Femur (tissue), 1 donor: ENCODE results near the gene PPCDC.
A peak's percentile ranks its signal among the peaks of the same experiment; 100 is the strongest.

Experiments
- DNase-seq: peaks from one replicate; pipeline ENCODE4 v3.0.0-alpha.2; 2017

The PPCDC gene, protein sequence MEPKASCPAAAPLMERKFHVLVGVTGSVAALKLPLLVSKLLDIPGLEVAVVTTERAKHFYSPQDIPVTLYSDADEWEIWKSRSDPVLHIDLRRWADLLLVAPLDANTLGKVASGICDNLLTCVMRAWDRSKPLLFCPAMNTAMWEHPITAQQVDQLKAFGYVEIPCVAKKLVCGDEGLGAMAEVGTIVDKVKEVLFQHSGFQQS

DNA sequence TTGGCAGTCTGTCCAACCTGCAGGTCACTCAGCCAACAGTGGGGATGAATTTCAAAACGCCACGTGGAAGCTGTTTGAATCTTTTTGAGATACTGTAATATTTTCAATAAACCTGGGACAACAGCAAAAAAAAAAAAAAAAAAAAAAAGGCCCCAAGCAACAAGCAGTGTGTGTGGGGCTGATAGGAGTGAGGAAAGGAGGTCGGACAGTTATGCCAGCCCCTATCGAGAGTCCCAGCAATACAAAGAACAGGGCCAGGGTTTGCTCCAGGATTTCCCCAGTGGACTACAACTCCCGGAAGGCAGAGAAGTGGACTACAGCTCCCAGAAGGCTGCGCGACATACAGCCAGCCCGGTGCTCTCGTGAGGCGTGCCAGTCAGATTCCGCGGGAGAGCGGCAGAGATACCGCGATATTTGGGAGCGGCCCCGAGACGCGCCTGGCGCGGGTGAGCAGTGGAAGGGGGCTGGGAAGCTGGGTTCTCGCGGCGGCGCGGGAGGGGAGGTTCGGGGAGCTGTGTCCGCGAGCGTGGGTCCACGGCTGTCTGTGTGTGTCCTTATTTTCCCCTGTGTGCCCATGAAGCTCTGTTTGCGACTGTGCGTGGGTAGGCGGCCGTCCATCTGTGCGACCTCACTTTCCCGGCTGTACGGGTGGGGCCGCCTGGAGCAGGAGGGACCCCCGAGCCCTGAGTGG is at the start of gene PPCDC:
Gene PPCDC, plus strand, starts transcription at position 410 of the 691 bp plus-strand sequence. CDS start 4,729 bp downstream, outside the sequence.
- DNase-seq = peak; percentile 98

DNA sequence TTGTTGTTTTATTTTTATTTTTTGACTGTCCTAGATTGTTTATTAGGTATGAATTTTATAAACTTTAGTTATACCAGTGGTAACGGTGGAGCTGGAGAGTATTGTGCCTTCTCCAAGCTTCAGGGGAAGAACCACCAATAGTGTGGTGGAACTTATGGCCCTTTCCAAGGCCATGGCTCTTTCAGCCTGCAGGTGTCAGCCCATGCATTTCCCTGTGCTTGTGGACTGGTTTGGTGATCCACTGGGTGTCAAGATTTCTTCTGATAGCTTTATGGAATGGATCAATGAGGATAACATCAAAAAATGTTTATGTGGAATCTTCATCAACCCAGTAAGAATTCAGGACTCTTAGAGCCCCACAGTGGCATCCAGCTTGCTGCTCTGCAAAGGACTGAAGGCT is 47.2 kb upstream of the PPCDC start:
- no peak for DNase-seq

DNA sequence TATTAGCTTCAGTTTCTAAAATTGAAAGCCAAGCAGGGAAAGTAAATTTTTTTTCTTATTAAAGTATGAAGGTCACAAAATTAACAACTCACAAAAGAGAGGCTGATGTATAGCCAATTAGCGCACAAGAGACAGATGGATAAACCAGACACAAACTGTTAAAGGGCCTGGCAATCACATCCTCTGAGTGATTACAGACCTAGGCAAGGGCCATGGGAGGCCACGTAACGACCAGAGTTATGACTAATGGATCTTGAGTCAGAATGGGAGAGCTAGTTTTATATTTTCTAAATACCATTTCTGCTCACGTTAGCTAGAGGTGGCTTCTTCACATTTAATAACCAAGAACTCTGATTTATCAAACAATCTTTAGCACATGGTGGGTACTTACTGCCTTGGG is 45.8 kb upstream of the PPCDC start:
- no peak for DNase-seq

DNA sequence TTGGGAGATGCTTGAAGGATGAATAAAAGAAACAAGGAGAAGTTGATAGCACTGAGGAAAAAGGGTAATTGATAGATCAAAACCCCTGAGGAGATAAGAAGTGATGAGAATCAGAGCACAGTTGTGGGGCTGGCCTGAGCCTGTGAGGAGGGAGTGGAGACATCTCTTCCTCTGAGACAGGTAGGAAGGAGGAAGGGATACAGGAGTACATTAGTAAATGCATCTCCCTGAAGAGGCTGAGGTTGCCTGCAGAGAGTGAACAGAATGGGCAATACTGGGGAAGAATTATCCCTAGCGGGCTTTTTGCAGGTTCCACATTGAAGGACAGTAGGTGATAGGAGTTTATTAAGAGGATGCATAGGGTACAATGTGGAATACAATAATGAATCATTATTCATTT is 45.3 kb upstream of the PPCDC start:
- no peak for DNase-seq

DNA sequence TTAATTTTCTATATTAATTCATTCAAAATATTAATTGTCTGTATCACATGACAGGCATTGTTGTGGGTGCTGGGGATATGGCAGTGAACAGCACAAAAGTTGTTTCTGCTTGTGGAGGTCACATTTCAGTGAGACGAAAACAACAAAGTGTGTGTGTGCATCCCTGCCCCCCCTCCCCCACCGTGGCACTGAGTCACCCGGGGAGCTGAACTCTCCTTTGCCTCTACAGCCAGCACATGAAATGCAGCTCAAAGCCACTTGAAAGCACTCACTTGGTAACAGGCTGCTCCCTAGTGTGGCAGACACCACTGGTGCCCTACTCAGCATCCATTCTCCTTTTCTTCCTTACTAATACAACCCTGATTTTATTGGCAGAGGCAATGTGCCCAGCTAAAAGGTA is 44.9 kb upstream of the PPCDC start:
- DNase-seq = no peak

DNA sequence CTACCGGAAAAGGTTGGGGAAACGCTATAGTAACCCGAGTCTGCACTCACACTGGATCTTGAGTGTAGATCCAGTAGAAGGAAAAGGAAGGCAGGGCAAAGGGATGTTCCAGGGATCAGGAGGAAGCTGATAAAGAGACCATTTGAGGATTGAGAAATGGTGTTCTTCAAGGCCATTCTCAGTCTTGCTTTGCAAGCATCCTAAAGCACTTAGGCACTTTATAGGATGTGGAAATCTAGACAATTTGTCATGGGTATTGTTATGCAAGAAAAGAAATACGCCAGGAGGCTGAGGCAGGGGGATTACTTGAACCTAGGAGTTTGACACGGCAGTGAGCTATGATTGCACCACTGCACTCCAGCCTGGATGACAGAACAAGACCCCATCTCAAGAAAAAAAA is 41.2 kb upstream of the PPCDC start:
- DNase-seq = no peak

DNA sequence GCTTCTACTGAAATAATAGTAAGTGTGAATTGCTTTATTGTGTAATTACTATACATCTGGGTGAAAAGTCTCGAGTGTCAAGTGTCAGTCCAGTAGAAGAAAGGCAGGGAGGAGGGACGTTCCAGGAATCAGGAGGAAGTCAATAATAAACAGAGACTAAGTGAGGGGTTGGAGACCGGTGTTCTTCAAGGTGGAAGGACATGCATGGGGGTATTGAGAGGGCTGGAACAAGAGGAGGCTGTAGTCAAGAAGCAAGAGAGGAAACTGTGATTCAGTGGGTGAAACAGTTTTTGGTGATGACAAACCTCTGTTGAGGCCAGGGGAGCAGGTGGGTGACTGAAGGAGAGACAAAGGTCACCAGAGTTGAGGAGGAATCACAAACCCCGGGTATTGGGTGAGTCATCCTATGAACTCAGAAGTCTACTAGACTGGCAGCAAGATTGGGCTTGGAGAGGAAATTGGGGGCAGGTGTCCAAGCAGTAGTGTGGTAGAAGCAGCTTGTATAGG is 39.6 kb upstream of the PPCDC start:
- DNase-seq = no peak

DNA sequence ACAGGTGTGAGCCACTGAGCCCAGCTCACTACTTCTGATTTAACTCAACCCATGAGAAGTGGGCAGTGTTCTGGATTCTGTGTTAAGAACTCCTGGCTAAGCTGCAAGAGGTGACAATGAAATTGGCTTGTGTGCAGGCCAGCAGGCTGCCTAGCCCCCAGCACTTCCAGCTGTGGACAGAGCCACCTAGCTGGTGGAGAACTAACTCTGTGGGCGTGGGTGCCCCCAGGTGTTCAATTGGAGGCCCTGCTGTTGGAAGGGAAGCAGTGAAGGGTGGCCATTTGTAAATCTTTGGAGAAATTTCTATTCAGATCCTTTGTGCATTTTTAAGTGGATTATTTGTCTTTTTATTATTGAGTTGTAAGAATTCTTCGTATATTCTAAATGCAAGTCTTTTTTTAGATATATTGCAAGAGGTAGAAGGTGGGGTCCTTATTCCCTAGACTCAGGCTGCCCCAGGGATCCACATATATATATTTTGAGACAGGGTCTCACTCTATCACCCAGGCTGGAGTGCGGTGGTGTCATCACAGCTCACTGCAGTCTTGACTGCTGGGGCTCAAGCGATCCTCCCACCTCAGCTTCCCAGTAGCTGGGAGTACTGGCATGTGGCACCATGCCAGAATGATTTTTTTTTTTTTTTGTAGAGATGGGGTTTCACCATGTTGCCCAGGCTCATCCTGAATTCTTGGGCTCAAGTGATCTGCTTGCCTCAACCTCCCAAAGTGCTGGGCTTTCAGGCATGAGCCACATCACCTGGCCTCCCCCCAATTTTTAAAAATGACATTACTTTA is 35.2 kb upstream of the PPCDC start:
- DNase-seq = no peak

DNA sequence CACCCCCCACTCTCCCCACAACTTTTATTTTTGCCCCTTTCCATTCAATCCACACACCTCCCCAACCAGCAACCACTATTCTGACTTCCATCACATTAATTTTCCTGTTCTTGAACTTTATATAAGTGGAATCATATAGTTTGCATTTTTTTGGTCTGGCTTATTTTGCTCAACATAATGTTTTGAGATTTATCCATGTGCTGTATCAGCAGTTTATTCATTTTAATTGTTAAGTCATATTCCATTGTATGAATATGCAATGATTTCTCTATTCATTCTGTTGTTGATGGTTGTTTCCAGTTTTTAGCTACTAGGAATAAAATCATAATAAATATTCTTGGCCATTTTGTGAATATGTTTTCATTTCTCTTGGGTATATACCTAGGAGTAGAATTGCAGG is 33.9 kb upstream of the PPCDC start:
- no peak for DNase-seq

DNA sequence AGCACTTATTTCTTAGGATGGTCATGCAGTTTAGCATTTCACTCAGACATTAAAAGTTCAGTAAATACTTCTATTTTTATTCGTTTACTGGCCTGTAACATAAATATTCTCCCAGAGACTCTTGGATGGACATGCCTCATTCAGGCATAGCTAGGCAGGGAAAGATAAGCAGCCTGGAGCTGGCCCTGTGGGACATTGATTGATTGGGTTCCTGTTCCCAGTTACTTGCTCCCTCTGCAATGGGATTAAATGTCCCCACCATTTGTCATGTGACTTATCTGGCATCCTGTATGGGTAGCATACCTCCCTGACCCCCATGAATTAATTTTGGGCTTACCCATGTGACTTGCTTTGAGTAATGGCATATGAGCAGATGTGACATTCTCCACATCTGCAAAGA is 30.8 kb upstream of the PPCDC start:
- no peak for DNase-seq

DNA sequence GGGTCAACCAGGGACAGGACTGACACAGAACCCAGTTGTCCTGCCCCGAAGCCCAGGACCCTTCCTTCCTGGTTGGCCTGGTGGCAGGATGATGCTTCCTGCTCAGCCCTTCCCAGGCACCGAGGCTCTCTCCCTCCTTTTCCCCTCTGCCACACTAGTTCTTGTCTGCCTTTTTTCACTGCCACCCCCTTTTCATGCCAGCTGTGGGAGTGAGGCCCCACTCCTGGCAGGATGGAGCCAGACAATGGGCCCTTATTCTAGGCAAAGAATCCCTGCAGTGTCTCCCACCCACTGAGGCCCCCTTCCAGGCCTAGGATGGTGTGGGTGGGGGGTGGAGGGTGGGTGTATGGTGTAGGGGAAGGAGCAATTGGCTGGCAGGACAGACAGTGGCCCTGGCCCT is 29.2 kb upstream of the PPCDC start:
- no peak for DNase-seq

DNA sequence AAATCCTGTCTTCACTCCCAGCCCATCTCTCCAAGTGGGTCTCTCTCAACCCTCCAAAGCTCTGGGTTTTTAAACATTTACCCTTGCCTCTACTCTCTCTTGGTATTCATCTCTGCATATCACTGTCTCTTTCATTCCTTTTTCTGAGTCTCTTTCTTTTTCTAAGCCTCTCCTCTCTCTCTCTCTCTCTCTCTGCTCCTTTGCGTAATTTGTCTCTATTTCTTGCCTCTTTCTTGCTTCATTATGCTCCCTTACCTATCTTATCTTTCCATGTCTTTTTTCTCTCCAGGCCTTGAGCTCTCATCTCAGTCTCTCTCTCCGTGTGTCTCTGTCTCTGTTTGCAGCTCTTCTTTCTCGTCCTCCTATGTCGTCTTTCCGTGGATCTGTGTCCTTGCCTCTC is 28.7 kb upstream of the PPCDC start:
- no peak for DNase-seq

DNA sequence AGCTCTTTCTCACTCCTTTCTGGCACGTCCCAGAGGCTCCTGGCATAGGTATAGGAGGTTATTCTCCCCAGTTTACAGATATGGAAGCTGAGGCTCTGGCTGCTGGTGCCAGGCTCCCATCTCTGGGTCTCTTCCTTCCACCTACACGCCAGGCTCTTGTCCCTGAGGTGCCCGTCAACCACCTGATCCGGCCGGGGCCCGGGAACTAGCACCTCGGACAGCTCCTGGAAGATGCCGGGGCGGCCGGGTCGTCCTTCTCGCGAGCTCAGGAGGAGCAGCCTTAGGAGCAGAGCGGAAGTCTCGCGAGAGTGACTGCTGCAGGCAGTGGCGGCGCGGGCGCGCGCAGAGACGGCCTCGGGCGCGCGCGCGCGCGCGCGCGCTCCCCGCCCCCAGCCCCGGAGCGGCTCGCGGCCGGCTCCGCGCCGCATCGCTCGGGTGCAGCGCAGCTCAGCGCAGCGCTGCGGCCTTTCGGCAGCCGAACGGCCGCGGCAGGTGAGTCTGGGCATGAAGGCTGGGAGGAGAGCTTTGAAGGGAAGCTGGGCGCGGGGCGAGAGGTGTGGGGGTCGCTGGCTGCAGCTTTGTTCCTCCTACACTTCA is 28.1 kb upstream of the PPCDC start, which contains the start of gene SCAMP5:
Gene SCAMP5, plus strand, starts transcription at position 382 of the 597 bp plus-strand sequence. CDS start 16,277 bp downstream, outside the sequence.
- peak; percentile 95 for DNase-seq

DNA sequence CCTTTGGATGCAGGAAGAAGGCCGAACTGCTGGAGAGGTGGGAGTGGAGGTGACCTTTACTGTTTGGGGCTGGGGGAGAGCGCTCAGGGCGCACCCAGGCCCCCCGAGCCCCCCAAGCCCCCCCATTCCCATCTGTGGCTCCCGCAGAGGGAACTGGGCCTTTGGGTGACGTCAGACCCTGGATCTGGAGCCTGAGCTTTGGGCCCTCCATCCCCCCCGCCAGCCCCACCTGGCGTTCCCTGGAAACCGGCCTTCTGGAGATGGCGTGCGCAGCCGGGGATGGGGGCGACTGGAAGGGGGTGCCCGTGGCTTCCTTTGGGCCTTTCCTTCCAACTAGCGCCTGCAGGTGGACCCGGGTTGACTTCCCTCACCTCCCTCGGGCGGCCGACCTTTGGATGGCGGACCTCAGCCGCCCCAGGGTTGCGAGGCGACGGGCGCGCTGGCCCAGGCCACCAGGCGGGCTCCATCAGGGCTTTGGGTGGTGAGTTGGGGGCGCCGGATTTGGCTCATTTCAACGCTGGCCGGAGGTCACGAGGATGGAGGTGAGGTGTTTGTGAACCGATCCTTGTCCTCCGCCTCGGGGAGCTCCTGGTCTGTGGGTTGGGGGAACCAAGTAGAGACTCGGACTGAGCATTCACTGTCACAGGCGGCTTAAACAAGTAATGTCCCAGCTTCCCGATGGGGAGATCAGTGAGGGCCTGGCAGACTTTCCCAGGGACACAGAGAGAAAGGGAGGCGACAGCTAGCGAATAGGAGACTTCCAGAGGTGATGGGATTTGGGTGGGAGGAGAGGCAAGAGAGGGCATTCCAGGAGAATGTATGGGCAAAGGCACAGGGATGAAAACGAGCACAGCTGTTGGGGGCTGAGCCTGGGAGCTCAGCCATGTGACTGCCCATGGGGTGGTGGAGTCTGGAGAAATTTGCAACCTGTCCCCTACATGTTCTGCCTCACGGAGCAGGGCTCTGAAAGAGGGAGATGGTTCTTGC is 27.3 kb upstream of the PPCDC start:
- no peak for DNase-seq

DNA sequence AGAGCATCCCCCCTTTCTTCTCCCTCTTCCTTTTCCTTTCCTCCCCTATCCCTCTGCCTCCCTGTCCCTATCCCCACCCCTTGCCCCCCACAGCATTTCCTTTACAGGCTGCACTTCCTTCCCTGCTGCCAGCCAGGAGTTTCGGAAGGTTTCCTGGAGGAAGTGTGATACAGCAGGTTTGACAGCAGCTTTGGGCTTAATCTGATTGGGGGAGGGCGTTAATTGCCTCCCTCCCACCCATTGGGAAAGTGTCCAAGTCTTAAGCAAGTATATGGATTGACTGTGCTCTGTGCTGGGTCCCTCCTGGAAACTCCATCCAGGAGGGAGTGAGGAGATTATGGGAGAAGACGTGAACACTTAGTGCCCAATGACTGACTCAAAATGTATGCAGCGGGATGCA is 26.2 kb upstream of the PPCDC start:
- DNase-seq = no peak

DNA sequence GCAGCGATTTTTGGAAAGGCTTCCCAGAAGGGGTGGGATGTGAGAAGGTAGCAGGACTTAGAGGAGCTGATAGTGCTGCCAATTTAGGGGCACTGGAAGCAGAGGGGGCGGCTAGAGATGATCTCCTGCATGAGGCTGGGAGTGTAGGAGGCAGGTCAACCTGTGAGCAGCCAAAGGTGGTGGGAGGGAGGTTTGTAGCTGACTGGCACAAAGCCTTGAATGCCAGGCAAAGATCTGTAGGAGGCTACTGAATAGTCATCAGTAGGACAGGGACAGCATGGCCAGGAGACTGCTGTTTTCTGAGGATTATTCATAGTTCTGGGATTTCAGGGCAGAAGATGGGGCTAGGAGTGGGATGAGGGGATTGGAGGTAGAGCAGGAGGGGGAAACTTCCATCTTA is 25.8 kb upstream of the PPCDC start:
- DNase-seq = no peak

DNA sequence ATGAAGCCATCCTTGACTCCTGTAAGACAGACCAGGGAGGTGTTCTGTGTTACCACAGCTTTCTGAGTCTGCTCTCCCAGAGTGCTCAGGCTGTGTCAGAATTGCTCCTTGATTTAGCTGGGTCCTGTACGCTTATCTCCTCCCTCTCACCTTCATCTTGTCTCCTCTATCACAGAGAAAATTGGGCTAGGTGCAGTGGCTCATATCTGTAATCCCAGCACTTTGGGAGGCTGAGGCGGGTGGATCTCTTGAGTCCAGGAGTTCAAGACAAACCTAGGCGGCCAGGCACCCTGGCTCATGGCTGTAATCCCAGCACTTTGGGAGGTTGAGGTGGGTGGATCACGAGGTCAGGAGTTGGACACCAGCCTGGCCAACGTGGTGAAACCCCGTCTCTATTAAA is 22.1 kb upstream of the PPCDC start:
- DNase-seq = no peak

DNA sequence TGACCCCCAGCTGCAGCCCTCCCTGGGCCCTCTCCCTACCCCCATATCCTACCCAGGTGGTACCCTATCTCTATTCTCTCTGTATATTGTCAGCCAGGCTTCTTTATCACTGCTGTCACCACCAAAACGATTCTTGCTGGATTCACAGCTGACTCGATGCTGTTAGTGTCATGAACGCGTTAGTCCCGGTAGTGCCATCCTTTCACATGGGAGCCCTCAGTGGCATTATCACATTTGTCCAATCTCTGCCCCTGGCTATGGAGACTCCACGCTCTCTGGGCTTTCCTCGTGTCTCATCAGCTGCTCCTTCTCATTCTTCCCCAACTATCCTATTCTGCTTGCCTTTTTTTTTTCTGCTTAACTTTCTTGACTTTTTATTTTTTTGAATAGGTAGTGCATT is 21.0 kb upstream of the PPCDC start:
- DNase-seq = no peak

DNA sequence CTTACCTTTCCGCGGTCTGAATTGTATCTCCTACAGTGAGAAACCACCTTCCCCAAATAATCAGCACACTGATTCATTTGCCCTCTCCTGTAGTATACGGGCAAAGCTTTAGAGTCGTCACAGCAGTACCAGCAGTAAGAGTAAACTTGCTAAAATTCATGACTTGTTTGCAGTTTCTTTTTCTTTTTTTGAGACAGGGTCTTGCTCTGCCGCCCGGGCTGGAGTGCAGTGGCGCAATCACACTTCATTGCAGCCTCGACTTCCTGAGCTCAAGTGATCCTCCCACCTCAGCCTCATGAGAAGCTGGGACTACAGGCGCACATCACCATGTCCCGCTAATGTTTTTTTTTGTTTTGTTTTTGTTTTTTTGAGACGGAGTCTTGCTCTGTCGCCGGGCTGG is 16.2 kb upstream of the PPCDC start:
- DNase-seq = no peak

DNA sequence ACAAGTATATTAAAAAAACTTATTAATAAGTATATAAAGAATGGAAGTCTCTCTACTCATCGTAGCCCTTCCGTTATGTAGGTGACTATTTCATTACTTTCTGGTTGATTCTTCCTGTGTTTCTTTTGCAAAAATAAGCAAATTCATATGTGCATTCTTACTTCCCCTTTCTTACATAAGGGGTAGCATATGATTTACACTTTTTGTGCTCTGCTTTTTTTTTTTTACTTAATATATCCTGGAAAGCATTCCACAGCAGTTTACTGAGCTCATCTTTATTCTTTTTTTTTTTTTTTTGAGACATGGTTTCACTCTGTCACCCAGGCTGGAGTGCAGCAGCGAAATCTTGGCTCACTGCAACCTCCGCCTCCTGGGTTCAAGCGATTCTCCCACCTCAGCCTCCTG is 15.2 kb upstream of the PPCDC start:
- DNase-seq = no peak

DNA sequence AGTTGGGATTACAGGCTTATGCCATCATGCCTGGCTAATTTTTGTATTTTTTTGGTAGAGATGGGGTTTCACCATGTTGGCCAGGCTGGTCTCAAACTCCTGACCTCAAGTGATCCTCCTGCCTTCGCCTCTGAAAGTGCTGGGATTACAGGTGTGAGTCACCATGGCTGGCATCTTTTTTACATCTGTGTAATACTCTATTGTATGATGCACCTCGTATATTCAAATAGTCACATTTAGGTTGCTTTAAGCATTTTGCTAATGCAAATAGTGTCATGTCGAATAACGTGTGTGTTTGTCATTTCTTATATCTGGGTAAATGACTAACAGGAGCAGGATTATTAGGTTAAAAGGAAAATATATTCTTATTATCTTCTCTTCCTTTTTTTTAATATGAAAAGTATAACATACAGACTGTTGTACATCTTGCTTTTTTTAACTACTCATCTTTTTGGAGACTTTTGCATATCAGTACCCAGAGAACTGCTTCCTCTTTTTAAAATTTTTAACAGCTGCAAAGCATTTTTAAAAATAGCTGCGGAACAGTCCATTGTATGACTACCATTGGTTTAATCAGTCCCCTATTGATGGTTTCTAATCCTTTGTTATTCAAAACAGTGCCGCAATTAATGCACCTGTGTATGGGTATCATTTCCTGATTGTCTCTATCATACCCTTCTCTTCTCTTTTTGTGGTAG is 14.6 kb upstream of the PPCDC start:
- no peak for DNase-seq
